KOPT-K1 (cell line): ENCODE results near the gene CLK4.
"Not testable (repeated sequence)": the region's sequence is repeated elsewhere in the genome, so short reads cannot be mapped to it uniquely, and the experiment has no call there.

Experiments used
- H3K27ac ChIP-seq: fragments of 200-600 bp; sonication (generic); 2 replicates; pipeline ENCODE4 v1.5.1; 2016; ENCODE audit warnings: antibody characterized with exemption, mild to moderate bottlenecking, low read depth, low read length; ENCODE audit not compliant: poor library complexity, severe bottlenecking
- H3K36me3 ChIP-seq: fragments of 200-600 bp; sonication (generic); 2 replicates; pipeline ENCODE4 v1.5.1; 2017; ENCODE audit warnings: antibody characterized with exemption, mild to moderate bottlenecking, low read length, moderate library complexity; ENCODE audit not compliant: insufficient read depth
- H3K9me3 ChIP-seq: fragments of 200-600 bp; sonication (generic); 2 replicates; pipeline ENCODE4 v1.5.1; 2017; ENCODE audit warnings: antibody characterized with exemption, low read length, mild to moderate bottlenecking; ENCODE audit not compliant: insufficient read depth, poor library complexity, severe bottlenecking

Gene CLK4

DNA sequence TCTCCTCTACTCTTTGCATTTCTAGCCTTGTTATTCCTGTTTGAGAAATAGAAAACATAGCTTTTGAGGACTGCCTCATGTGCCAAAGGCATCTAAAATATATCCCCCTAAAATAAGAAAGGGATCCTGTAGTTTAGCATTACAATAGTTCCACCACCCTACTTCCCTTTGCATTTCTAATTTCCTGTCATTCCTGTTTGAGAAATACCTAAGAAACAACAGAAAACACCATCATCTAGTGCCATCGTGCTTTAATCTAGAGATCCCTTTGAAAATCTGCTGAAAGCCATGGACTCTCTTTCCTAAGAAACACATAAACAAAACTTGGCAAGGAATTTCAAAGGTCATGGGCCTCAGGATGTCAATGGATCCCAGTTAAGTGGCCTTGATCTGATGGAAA, 7.5 kb downstream of the CLK4 start:
- H3K9me3 ChIP-seq = no peaks in the 10 kb centered on the region
- H3K27ac ChIP-seq = no peak overlapping the region
- peaks cover 87% of the 10 kb centered on the region for H3K36me3 ChIP-seq

DNA sequence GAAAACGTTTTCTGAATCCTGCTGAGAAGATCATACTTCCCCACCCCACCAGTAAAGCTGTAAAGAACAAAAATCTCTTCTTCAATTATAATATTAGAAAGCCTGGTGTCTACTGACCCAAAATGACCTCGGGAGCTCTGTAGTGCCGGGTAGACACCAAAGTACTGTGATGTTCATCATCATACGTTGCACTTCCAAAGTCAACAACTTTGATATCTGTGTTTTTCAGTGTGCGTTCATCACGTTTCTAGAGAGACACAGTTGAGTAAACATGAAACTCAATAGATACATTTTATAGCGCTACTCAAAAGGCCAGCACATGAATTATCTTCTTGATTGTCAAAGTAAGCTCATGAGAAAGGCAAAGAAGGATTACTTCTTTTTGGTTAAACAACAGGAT, 14.6 kb downstream of the CLK4 start:
- no peaks in the 10 kb centered on the region for H3K9me3 ChIP-seq
- peaks cover 95% of the 10 kb centered on the region for H3K36me3 ChIP-seq
- no peak overlapping the region for H3K27ac ChIP-seq

DNA sequence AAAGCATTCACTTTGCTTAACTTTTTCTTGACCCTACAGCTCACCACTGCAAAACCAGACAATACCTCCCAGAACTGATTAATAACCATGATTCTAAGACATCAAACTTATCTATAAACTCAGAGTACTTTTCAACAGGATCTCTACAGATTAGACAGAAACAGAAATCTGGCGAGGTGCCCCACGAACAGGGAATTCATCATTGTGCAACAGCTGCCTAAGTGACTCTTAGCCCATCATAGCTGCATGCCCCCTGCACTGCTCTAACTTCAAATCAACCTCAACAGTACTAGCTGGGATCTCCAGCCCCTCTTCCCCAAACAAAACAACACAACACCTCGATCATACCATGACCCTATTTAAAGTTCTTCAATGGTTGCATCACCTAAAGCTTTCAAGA, 20.6 kb downstream of the CLK4 start:
- H3K27ac ChIP-seq = no peak overlapping the region
- H3K9me3 ChIP-seq = no peaks in the 10 kb centered on the region
- peaks cover 95% of the 10 kb centered on the region for H3K36me3 ChIP-seq

DNA sequence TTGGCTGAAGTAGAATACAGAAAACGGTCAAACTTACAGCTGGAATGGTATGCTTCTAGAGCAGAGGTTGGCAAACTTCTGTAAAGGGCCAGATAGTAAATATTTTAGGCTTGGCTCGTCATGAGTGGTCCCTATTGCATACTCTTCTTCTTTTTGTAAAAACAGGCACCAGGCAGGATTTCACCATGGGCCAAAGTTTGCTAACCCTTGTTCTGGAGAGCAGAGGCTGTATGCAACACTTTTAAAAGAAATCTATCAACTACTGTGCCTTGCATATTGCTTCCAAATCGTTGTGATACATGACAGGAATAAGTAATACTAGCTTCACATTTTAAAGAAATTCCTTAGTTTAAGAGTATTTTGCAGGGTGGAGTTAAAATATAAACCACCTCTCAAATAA, 21.1 kb downstream of the CLK4 start:
- Histone ChIP-seq H3K27ac (no peak overlapping the region), H3K9me3 (no peaks in the 10 kb centered on the region), H3K36me3 (peaks cover 95% of the 10 kb centered on the region)

DNA sequence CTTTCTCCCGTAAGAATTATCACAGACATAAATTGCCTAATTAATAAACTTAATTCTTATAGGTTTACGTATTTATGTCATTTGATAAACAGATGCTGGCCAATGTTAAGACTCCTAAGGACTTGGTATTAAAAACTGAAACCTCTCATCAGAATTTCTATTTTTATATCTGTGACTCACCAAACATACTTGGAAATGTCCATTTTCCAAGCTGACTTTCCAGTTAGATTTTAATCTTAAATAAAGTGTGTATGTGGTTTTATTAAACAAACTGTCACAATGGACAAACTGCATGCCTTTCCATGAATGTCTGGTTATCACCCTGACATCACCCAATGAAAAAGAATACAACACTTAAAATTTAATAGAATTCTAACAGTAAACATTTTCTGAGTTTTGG, 24.1 kb downstream of the CLK4 start:
- Histone ChIP-seq H3K36me3 (peaks cover 94% of the 10 kb centered on the region), H3K27ac (no peak overlapping the region), H3K9me3 (peaks cover 13% of the 10 kb centered on the region)

DNA sequence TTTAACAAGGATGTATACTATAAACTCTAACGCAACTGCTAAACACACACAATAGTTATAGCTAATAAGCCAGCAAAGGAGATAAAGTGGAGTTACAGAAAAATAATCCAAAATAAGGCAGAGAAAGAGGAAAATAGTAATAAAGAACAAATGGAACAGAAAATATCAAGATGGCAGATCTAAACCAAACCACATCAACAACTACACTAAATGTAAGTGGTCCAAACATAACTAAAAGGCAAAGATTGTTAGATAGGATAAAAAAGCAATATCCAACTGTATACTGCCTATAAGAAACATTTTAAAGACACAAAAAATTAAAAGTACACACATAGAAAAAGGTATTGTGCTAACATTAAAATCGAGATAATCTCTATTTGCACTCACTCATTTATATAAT, 31.1 kb downstream of the CLK4 start:
- Histone ChIP-seq H3K27ac (no peak overlapping the region), H3K36me3 (peaks cover 52% of the 10 kb centered on the region), H3K9me3 (peaks cover 61% of the 10 kb centered on the region)

DNA sequence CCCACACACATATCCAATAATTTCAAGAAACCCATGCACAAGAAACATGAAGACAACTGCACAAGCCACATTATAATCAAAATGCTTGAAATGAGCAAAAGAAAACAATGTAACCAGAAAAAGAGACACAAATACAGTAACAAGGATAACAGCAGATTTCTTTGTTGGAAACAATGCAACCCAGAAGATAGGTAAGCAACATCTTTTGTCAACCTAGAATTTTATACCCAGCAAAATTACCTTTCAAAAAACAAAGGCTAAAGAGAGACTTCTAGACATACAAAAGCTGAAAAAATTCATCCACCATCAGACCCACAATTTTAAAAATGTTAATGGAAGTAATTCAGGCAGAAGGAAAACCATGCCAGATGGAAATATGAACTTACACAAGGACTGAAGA, 31.7 kb downstream of the CLK4 start:
- H3K9me3 ChIP-seq = peaks cover 62% of the 10 kb centered on the region
- H3K36me3 ChIP-seq = peaks cover 46% of the 10 kb centered on the region
- H3K27ac ChIP-seq = no peak overlapping the region

DNA sequence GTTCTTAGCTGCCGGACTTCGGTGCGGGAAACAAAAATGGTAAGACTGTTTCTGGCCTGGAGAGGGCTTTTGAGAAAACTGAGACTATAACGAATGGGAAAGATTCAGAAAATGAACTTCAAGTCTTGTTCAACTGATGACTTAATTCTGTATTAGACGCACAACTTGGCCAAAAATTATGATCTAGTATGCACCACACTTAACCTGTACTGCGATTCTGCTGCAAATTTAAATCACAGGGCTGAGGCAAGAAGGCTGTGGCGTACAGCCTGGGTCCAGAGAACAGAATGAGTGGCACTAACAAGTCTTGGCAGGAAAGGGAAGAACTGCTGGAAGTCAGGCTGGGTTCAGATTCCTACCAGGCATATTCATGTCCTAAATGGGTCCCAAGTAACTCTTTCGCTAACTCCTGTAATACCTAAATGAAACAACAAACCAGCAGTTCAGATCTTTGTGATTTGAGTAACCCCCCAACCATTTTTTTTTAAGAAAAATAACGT, 35.9 kb downstream of the CLK4 start:
- Histone ChIP-seq H3K36me3 (peaks cover 13% of the 10 kb centered on the region; the same call in 1 of the 2 replicates), H3K9me3 (peaks cover 38% of the 10 kb centered on the region), H3K27ac (no peak overlapping the region)

DNA sequence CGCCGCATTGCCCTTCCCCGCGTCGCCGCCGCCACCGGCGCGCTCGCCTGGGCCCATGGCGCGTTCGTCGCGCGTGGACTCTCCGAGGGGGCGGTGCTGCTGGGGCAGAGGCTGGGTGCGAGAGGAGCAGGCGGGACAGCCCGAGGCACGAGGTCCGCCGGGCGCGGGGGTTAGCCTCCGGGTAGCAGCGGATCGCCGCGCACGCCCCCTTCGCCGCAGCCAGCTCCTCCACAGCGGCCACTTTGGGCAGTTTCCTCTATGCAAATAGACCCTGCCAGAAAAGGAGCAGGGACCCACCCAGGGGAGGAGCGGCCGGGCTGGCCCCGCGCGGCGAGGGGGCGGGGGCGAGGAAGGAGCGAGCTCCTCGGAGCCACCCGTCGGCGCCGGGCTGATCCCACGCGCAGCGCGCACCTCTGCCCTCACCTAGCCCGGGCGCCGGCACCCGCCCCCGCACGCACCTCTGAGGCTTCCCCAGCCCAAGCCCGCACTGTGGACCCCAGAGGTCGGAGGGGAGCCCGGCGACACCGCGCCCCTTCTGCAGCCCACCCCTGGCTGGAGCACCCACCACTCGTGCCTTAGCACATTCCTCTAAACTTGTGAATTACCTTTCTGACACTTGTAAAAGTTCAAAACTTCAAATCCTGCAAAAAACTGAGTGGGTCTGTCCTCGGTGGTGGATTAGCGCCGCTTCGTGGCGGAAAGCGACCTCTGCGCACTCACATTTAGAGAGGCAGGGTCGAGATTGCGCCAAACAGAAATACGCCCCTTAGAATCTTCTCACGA, 36.5 kb downstream of the CLK4 start, which contains the start of gene COL23A1:
Gene COL23A1, minus strand, starts transcription at position 253 of the 783 bp plus-strand sequence.
- H3K9me3 ChIP-seq = peaks cover 36% of the 10 kb centered on the region
- no peak within 1 kb of the TSS for H3K27ac ChIP-seq
- H3K36me3 ChIP-seq = peaks cover 8% of the 10 kb centered on the region; the same call in 1 of the 2 replicates

DNA sequence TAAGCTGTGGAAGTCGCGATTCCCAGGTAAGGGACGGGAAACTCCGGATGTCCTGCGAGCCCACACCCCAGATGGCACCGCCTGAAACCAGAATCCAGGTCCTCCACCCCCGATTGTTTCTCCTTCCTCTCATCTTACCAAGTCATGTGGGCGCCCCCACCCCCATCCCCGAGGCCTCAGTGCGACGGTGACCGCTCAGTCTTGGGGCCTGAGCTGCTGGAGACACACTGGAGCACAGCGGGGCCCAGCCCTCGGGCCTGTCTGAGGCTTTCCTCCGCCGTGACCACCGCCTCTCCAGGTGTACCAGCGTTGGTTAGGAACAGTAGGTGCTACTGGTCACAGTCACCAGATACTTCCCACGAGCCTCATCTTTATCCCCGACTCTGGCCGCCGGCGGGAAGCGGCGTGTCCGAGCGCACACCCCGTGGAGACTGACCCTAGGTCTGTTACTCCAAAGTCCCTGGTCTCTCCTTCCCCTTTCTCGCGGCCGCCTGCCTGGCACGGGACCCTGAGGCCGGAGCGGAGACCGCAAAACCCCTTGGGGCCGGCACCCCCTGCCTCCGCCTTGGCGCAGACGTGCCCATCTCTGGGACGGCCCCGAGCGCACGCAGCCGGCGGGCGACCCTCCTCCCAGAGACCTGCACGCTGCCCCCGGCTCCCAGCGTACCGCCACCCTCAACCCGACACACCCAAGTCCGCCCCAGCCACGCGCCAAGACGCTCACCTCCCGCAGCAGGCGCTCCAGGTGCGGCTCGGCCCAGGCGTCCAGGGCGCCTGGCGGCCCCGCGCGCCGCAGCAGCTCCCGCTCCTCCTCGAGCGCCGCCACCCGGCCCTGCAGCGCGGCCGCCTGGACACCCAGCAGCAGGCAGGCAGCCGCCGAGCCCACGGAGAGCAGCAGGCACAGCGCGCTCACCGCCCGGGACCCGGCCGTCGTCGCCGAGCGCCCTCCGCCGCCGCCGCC, 37.4 kb downstream of the CLK4 start:
- H3K27ac ChIP-seq = no peak overlapping the region
- H3K9me3 ChIP-seq = peaks cover 29% of the 10 kb centered on the region
- H3K36me3 ChIP-seq = peaks cover 2% of the 10 kb centered on the region; the same call in 1 of the 2 replicates

DNA sequence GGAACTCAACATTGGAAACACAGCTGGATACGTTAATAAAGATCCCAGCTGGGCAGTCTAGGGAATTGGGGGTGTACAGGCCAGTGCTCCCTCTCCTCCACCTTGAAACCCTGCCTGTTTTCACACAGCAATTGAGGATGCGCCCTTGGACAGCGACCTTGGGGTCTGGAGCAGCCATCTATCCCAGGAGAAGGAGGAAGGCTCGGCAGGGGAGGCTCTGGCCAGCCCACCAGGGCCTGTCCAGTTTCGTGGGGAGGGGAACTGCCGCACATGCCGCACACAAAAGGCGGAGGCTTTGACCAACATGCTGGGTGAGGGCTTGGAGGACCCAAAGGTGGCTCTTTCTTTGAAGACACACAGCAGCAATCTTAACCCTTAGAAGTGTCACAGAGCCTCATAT, 38.1 kb downstream of the CLK4 start:
- no peak overlapping the region for H3K27ac ChIP-seq
- no peaks in the 10 kb centered on the region; the same call in 1 of the 2 replicates for H3K36me3 ChIP-seq
- peaks cover 22% of the 10 kb centered on the region for H3K9me3 ChIP-seq

DNA sequence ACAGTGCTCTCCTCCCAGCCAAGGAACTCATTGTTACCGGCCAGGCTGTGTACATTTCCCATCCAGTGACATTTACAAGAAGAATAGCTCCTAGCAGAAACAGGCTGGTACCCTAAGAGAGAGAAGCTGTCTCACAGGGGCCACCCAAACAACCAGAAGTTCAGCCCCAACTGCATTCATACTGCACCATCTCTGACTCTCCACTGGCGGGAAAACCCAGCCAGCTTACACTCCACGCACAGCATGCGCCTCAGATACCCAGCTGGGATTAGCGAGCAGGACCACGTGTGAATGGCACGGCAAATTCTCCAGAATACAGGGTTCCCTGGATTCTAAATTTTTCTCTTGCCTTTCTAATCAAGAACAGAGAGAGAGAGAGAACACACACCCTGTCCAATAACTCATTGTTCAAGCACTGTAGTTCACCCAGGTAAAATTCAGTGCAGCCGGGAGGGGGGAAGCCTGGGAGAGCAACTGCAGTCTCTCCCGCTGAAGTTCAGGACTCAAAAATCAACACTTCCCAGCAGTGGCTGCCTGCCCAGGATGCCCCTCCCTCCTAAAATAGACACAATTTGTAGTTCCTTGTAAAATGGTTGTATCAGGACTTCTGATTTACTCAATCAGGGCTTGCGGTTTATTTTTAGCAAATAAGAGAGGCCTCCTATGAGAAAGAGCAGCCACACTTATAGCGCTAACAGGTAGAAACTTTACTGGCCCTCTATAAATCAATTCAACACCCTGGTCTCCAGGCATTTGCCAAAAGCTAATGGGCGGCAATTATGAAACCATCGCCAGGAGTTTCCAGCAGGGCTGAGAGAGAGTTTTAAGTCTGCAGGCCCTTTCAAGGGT, 38.9 kb downstream of the CLK4 start:
- no peaks in the 10 kb centered on the region; the same call in 1 of the 2 replicates for H3K36me3 ChIP-seq

DNA sequence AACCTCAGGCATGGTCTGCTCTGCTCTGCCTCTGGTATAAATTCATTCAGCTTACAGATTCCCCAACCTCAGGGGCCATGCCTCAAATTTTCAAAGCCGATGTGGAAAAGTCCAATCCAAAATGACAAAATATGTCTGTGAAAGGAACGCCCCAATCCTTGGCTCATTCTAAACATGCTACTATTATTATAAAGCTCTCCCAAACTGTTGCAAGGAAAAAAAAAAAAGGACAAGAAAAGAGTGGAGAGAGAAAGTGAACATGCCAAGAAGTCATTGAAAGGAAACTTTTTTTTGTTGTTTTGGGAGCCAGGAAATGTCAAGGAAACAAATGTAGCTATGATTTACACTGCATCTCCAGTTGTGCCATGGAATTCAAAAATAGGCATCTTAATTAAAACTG, 40.5 kb downstream of the CLK4 start:
- Histone ChIP-seq H3K27ac (no peak overlapping the region), H3K9me3 (peaks cover 17% of the 10 kb centered on the region), H3K36me3 (no peaks in the 10 kb centered on the region; the same call in 1 of the 2 replicates)

More for the DNA sequence above, 38.9 kb downstream of the CLK4 start:
- Histone ChIP-seq H3K9me3 (peaks cover 22% of the 10 kb centered on the region), H3K27ac (no peak overlapping the region)

DNA sequence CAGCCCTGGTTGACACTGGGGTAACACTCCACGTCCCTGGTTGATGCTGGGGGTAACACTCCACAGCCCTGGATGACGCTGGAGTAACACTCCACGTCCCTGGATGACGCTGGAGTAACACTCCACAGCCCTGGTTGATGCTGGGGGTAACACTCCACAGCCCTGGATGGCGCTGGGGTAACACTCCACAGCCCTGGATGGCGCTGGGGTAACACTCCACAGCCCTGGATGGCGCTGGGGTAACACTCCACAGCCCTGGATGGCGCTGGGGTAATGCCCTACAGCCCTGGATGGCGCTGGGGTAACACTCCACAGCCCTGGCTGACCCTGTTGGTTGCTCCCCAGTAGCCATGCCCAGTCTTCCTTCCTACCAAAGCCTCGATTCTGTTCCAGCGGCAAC, 41.4 kb downstream of the CLK4 start:
- not testable (repeated sequence) for H3K36me3 ChIP-seq, H3K27ac ChIP-seq
- H3K9me3 ChIP-seq = peaks cover 10% of the 10 kb centered on the region
